RPMI7951 (cell line): Measurements from ENCODE around the gene GTF3C1. TPM values are rescaled to one million over a fixed set of nuclear protein-coding genes. Genes with fewer than 3 reads are reported as not detected.
"Not testable (repeated sequence)": the region's sequence is repeated elsewhere in the genome, so short reads cannot be mapped to it uniquely, and the experiment has no call there.

Source experiments
- DNase-seq: peaks from one replicate; pipeline ENCODE4 v3.0.0-alpha.2; 2012; ENCODE audit warnings: low read depth
- total RNA-seq: library from RNA; depleted of rRNA; stranded (reverse); fragments of >200 nt; shearing (Covaris generic); gene quantifications from 2 replicates; pipeline ENCODE4 v1.2.3, GENCODE V29; 2014

Gene GTF3C1
- total RNA-seq, 1 experiment from 2014 or later = 35.9 TPM

DNA sequence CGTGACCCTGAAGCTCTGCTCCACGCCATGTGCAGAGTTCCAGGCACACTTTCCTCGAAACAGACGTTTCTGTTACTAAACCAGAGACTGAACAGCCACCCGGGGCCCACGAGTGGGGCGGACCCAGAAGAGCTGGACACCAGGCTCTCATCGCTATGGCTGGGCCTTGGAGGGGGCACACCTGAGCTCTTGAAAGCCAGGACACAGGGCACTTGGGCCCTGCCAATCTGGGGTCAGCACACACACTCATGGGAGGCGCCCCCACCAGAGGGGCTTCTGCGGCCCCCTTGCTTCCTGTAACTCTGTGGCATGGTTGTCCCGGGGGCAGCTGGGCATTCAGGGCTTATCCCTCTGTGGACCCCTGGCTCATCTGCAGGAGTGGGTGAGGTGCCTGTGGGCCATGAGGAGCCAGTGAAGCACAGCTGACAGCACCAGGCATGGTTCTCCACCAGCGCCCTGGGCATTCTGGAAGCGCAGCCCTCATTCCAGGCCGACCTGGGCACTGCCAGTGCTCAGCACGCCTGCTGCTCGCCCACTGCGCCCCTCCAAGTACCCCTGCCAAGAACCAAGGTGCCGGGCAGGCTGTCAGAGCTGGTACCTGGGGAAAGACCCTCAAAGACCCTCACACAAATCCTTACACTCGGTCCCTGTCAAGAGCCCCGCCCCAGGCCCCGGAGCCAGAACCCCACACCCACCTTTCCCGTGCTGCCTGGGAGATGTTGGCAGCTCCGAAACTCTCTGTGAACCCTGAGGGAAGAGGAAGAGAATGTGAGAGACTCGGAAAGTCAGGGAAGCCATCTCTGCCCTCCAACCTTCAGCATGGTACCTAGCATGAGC is 86.6 kb downstream of the GTF3C1 start:
- no peak for DNase-seq

GRCh38 chr16:27462200-27462845 is 87.4 kb downstream of the GTF3C1 start:
- DNase-seq = no peak

- peak; percentile 43 for DNase-seq
These were observed 88.1 kb downstream of the GTF3C1 start for GRCh38 chr16:27461483-27462171.

- DNase-seq = no peak
These were observed 88.8 kb downstream of the GTF3C1 start for GRCh38 chr16:27460663-27461482.

DNA sequence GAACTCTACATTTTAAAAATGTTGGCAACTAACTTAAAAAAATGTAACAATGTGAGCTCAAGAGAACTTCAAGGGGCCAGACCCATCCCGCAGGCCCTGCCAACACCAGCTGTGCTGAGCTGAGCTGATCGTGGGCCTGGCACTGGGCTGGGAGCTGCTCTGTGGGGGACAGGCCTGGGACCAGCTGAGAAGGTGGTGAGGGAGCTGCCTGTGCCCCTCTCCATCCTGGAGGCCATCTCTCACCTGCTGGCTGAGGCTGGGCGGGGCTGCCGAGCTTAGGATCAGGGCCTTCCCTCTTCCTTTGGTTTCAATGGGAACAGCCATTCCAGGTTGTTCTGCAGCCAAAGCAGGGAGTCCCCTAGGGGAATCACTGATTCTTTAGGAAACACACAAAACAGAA is 89.5 kb downstream of the GTF3C1 start:
- DNase-seq = no peak

GRCh38 chr16:27458987-27459688 is 90.6 kb downstream of the GTF3C1 start:
- DNase-seq = no peak

DNA sequence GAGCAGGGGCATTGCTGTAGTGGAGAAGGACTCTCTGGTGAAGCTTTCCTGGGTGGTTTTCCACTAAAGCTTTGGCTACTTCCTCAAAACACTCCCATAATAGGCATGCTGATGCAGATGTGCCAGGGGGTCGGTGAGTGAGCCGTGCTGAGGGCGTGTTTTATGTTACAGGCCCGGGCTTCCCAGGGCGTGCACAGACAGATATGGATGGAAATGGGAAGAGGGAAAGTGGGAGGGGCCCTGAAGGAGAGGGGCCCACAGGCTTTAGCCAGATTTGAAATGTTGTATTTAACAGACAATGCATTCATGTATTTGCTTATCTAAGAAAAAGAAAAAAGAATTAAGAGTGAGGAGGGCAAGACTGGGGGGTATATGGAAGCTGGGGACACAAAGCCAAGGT is 91.5 kb downstream of the GTF3C1 start:
- DNase-seq = no peak

DNA sequence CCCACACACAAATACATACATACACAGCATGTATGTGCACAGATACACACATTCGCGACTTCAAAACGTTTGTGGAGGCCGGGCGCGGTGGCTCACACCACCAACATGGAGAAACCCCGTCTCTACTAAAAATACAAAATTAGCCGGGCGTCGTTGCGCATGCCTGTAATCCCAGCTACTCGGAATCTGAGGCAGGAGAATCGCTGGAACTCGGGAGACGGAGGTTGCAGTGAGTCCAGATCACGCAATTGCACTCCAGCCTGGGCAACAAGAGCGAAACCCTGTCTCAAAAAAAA is 92.2 kb downstream of the GTF3C1 start:
- not testable (repeated sequence) for DNase-seq

GRCh38 chr16:27455700-27456099 is 94.0 kb downstream of the GTF3C1 start:
- no peak for DNase-seq

DNA sequence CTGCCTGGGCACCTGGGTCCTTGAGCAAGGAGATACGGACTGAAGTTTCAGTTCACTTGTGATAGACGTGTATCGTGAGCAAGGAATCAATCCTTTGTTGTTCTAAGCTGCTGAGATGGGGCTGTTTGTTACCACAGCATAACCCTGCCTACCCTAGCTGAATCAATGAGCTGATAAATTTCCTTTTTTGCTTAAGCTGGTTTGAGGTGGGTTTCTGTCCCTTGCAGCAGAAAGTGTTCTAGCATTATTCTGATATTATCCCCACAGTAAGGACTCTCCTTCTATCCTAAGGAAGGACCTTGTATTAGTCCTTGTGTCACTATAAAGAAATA is 96.3 kb downstream of the GTF3C1 start:
- DNase-seq = no peak

DNA sequence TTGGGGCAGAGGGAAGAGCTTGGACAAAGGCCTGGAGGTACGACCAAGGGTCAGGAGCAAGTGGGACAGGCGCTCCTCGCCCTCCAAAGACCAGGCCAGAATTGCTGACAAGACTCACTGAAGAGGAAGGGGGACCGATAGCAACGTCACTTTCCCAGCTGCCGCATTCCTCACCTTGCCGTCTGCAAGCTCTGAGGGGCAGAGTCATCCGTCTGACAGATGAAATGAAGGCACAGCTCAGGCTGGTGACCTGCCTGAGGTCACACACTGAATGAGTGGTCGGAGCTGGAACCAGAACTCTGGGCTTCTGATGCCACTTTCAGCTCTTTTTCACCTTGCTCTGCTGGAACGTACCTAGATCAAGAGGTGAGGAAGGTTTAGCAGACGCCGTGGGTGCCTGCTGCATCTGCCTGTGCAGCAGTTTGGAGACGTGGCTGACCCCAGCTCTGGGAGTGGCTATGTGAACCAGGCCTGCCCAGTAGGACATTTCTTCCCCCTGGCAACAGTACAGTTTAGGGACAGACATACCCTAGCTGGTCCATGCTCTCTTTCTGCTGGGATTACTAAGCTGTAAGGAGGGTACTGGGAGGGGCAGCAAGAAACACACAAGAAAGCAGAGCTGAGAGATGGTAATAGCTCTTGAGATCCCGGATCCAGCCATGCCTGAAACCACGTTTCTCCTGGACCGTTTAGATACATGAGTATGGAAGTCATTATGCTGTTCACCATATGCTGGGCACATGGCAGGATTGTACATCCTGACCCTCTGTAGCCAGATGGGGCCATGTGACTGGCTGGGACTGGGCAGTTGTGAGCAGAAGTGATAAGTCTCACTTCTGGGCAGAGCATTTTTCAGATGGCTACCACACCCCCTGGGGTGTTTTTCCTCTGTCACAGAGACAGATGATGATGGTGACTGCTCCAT is 96.9 kb downstream of the GTF3C1 start:
- DNase-seq = peak; percentile 53

- no peak for DNase-seq
These were observed 99.5 kb downstream of the GTF3C1 start for GRCh38 chr16:27450196-27450549.

GRCh38 chr16:27449434-27450195 is 100.1 kb downstream of the GTF3C1 start:
- no peak for DNase-seq

GRCh38 chr16:27448532-27449433 is 100.9 kb downstream of the GTF3C1 start:
- no peak for DNase-seq

DNA sequence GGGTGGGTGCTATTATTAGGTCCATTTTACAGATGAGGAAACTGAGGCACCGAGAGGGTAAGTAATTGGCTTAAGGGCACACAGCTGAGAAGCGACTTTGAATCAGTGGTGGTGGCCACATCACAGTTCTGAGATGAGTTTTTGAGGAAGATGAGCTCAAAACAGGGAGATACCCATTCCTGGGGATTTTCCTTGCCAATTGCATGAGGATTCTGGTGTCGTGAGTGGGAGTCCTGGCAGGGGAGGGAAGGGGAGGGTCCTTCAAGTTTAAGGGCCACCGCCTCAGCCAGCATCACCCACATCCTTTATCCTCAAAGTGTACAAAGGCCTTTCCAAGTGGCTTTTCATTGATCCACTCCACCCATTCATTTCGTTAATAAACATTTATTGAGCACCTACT is 102.4 kb downstream of the GTF3C1 start:
- DNase-seq = no peak

DNA sequence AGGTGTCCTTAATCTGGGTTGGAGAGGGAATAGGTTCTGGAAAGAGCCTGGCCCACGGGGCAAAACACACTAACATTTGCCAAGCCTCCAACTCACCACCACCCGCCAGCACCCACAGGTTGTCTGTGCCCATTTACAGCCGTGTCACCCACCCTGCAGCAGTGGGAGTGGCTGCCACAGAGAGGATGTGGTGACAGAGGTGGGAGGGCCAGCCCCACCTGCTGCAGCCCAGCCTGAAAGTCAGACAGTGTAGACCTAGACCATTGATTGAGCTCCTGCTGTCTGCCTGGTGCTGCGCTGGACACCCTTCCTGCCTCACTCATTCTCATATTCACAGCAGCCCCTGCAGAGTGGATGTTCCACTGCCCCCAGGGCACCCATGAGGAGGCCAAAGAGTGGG is 103.0 kb downstream of the GTF3C1 start:
- DNase-seq = no peak

- no peak for DNase-seq
These were observed 104.1 kb downstream of the GTF3C1 start for GRCh38 chr16:27445502-27446175.

DNA sequence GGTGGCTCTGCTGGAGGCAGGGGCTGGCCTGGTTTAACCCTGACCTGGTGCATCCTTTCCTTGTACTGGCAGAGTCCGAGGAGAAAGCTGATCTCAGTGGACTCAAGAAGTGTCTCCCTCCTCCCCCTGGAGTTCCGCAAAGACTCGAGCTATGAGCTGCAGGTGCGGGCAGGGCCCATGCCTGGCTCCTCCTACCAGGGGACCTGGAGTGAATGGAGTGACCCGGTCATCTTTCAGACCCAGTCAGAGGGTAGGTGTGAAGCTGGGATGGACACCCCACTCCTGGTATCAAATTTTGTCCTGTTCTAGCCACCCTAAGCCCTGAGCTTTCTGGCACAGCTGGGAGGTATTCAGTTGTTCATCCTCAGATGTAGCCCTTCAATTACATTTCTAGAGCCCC is 105.2 kb downstream of the GTF3C1 start:
- DNase-seq = no peak
